PC-9 (cell line): ENCODE measurements around the gene FAM229A.

Experiments
- CTCF ChIP-seq: fragments of 200-600 bp; sonication (generic); conservative IDR thresholded peaks from 2 replicates; pipeline ENCODE4 v1.6.1; 2017; ENCODE audit warnings: mixed run types, antibody characterized with exemption, mild to moderate bottlenecking, moderate library complexity
- EZH2 ChIP-seq: fragments of 200-600 bp; sonication (generic); IDR thresholded peaks from 2 replicates; pipeline ENCODE4 v1.8.0; 2017; ENCODE audit warnings: antibody characterized with exemption, low read depth

GRCh38 chr1:32361308-32361673, 994 bp downstream of the FAM229A start:
- no peak for TF ChIP-seq CTCF
- TF ChIP-seq EZH2: no peak
